ENCODE data around the gene NDST1.

- TF ChIP-seq CTCF (IDR thresholded peaks at IDR 0.05; ENCODE audit: low read depth, low read length, poor library complexity, severe bottlenecking) (no peak), EZH2phosphoT487 (IDR thresholded peaks at IDR 0.05; ENCODE audit: borderline replicate concordance, low read length) (no peak)
Measured at GRCh38 chr5:150527808-150528207, 19.9 kb downstream of the NDST1 start.
